ENCODE results near the gene CTCF. TPM values are rescaled to one million over a fixed set of nuclear protein-coding genes. Genes with fewer than 3 reads are reported as not detected.

CTCF gene
- total RNA-seq, 1 experiment from 2014 or later, result 33.1 TPM

DNA sequence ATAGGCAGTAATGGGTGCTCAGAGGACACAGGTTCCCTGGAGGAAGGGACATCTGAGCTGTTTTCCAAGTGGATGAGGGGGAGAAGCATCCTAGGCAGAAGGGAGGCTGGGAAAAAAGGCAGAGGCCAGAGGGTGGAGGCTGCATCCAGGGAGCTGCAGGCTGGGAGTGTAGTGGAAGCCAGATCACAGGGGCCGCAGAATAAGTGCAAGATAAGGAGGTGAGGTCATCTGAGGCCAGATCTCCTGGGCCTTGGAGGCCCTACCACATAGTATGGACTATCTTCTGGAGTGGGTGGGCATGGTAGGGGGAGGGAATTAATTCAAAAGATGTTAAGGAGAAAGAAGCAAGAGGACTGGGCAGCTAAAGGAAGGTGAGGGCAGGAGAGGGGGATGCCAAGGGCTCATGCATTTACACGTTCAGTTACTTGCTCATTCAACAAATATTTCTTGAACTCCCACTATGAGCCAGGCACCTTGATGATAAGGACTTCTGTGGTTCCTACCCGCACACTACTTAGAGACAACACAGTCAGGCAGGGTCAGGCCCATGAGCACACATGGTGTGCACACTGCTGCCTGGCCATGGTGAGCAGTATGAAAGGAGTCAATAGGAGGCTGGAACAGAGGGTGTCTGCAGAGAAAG, 36.1 kb upstream of the CTCF start:
- TF ChIP-seq TCF7L2 (IDR thresholded peaks at IDR 0.05; ENCODE audit: low read depth, low read length) (no peak), SIN3A (IDR thresholded peaks at IDR 0.05; ENCODE audit: borderline replicate concordance, insufficient read depth, low read depth, low read length) (no peak), POLR2AphosphoS5 (IDR thresholded peaks at IDR 0.05; ENCODE audit: low read depth, low read length) (no peak)
- TF ChIP-seq, protein P1, sequence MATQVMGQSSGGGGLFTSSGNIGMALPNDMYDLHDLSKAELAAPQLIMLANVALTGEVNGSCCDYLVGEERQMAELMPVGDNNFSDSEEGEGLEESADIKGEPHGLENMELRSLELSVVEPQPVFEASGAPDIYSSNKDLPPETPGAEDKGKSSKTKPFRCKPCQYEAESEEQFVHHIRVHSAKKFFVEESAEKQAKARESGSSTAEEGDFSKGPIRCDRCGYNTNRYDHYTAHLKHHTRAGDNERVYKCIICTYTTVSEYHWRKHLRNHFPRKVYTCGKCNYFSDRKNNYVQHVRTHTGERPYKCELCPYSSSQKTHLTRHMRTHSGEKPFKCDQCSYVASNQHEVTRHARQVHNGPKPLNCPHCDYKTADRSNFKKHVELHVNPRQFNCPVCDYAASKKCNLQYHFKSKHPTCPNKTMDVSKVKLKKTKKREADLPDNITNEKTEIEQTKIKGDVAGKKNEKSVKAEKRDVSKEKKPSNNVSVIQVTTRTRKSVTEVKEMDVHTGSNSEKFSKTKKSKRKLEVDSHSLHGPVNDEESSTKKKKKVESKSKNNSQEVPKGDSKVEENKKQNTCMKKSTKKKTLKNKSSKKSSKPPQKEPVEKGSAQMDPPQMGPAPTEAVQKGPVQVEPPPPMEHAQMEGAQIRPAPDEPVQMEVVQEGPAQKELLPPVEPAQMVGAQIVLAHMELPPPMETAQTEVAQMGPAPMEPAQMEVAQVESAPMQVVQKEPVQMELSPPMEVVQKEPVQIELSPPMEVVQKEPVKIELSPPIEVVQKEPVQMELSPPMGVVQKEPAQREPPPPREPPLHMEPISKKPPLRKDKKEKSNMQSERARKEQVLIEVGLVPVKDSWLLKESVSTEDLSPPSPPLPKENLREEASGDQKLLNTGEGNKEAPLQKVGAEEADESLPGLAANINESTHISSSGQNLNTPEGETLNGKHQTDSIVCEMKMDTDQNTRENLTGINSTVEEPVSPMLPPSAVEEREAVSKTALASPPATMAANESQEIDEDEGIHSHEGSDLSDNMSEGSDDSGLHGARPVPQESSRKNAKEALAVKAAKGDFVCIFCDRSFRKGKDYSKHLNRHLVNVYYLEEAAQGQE (IDR thresholded peaks at IDR 0.05; ENCODE audit: insufficient read depth in 1 of 2, low read depth in 2 of 2, low read length in 1 of 2), result no peak
- in situ Hi-C loops (cut with HindIII; ENCODE audit: low pct_unique_long_range_greater_than_20kb, low sequenced_read_pairs) (no loop called here), intact Hi-C loops (cut with micrococcal nuclease; ENCODE audit: unreplicated experiment) (no loop called here)
- no TSS peak for BruUV-seq (replicated peaks)
- ATAC-seq (no peak), DNase-seq (ENCODE audit: low read depth, low spot score) (no peak)
- H3K36me3 ChIP-seq (ENCODE audit: control insufficient read depth, insufficient read depth, low read length), result no peaks in the 10 kb centered on the region; the same call in 1 of the 2 replicates
- no peak overlapping the region for H3K4me3 ChIP-seq (ENCODE audit: low read depth in 2 of 2, low read length in 2 of 2)
- no peaks in the 10 kb centered on the region for H3K9me3 ChIP-seq (ENCODE audit: control insufficient read depth, insufficient read depth, low read depth, low read length)
- H3K4me1 ChIP-seq (ENCODE audit: control insufficient read depth, insufficient read depth, low read length), result peaks cover 17% of the 10 kb centered on the region
- ChIA-PET POLR2A (no interaction called here), CTCF (interaction anchor here (0.6 kb wide), 1 partner anchor 21 kb away, joined by 6 read pairs; no protein-coding TSS in a partner anchor)
- no peaks in the 10 kb centered on the region for H3K27me3 ChIP-seq (ENCODE audit: control insufficient read depth, insufficient read depth, low read length)
- H3K27ac ChIP-seq (ENCODE audit: low read length), result no peak overlapping the region

DNA sequence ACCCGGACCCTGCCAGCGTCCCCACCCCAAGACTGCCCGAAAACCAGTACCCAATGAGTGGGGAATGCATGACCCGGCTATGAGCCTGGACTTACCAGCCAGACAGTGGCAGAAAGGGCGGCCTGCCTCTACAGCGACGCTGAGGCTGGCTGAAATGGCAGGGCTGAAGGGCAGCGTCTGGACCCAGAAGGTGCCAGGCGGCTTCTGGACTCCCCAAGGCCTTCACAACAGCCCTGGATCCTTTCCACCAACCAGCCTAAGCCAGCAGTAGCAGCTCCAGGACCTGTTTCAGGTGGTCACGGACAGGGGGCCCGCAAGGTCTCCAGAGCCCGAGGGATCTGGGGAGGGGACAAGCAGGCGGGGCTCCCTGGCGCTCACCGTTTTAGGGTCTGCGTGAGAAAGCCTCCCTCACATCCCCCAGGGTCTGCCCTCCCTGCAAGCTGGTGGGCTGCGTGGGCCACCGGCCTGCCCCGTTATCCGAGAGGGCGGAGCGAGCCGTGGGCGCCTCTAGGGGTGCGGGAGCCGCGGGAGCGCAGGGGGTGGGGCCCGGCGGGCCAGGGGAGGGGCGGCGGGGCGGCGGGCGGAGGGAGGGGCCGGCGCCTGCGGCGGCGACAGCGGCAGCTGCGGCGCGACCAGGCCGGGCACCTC, 34.0 kb upstream of the CTCF start, which contains the start of gene RIPOR1:
Gene RIPOR1 (plus strand): TSS at position 608 of the 648 bp plus-strand sequence. CDS start 9,618 bp downstream, outside the sequence.
- BruUV-seq (replicated peaks), result no TSS peak
- H3K4me3 ChIP-seq (ENCODE audit: low read depth in 2 of 2, low read length in 2 of 2), result peak within 1 kb of the TSS; percentile 69 to 79
- CTCF ChIA-PET, result no interaction called here
- TF ChIP-seq, protein P2, sequence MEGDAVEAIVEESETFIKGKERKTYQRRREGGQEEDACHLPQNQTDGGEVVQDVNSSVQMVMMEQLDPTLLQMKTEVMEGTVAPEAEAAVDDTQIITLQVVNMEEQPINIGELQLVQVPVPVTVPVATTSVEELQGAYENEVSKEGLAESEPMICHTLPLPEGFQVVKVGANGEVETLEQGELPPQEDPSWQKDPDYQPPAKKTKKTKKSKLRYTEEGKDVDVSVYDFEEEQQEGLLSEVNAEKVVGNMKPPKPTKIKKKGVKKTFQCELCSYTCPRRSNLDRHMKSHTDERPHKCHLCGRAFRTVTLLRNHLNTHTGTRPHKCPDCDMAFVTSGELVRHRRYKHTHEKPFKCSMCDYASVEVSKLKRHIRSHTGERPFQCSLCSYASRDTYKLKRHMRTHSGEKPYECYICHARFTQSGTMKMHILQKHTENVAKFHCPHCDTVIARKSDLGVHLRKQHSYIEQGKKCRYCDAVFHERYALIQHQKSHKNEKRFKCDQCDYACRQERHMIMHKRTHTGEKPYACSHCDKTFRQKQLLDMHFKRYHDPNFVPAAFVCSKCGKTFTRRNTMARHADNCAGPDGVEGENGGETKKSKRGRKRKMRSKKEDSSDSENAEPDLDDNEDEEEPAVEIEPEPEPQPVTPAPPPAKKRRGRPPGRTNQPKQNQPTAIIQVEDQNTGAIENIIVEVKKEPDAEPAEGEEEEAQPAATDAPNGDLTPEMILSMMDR (IDR thresholded peaks at IDR 0.05), result no peak
- no peak for TF ChIP-seq POLR2AphosphoS5 (IDR thresholded peaks at IDR 0.05; ENCODE audit: low read depth, low read length)
- no peak for TF ChIP-seq TCF7L2 (IDR thresholded peaks at IDR 0.05; ENCODE audit: low read depth, low read length)
- TF ChIP-seq, protein P1 (IDR thresholded peaks at IDR 0.05; ENCODE audit: insufficient read depth in 1 of 2, low read depth in 2 of 2, low read length in 1 of 2), result no peak
- no peak for TF ChIP-seq SIN3A (IDR thresholded peaks at IDR 0.05; ENCODE audit: borderline replicate concordance, insufficient read depth, low read depth, low read length)
- ATAC-seq (peak; percentile 80), DNase-seq (ENCODE audit: low read depth, low spot score) (no peak)
- H3K27ac ChIP-seq (ENCODE audit: low read length), result peak within 1 kb of the TSS; percentile 89
- in situ Hi-C loops (cut with HindIII; ENCODE audit: low pct_unique_long_range_greater_than_20kb, low sequenced_read_pairs) (no loop called here), intact Hi-C loops (cut with micrococcal nuclease; ENCODE audit: unreplicated experiment) (no loop called here)
- no peaks in the 10 kb centered on the region; the same call in 1 of the 2 replicates for H3K36me3 ChIP-seq (ENCODE audit: control insufficient read depth, insufficient read depth, low read length)
- POLR2A ChIA-PET, result interaction anchor here (0.7 kb wide), 1 partner anchor 25 kb away, joined by 4 read pairs; no protein-coding TSS in a partner anchor
- H3K27me3 ChIP-seq (ENCODE audit: control insufficient read depth, insufficient read depth, low read length), result no peaks in the 10 kb centered on the region
- no peaks in the 10 kb centered on the region for H3K9me3 ChIP-seq (ENCODE audit: control insufficient read depth, insufficient read depth, low read depth, low read length)
- H3K4me1 ChIP-seq (ENCODE audit: control insufficient read depth, insufficient read depth, low read length), result peaks cover 19% of the 10 kb centered on the region

Measured in Panc1 (cell line).